Skeletal muscle cell (primary cell): ENCODE data around the gene PIK3AP1.
"Not testable (repeated sequence)": the region's sequence is repeated elsewhere in the genome, so short reads cannot be mapped to it uniquely, and the experiment has no call there.

Source experiments
- DNase-seq: peaks from one replicate; pipeline ENCODE4 v3.0.0-alpha.2; 2010; ENCODE audit warnings: low read depth
- H3K4me3 ChIP-seq: 2 replicates; pipeline ENCODE4 v1.5.1; 2011; ENCODE audit warnings: low read depth, mild to moderate bottlenecking, control low read depth, low read length, moderate library complexity

PIK3AP1 gene

GRCh38 chr10:96740141-96740540 is 19.8 kb upstream of the PIK3AP1 start:
- H3K4me3 ChIP-seq, result no peak overlapping the region
- no peak for DNase-seq

- not testable (repeated sequence) for DNase-seq, H3K4me3 ChIP-seq
Observed at GRCh38 chr10:96737307-96737902, 17.1 kb upstream of the PIK3AP1 start.

GRCh38 chr10:96724621-96725020 is 4.3 kb upstream of the PIK3AP1 start:
- no peak overlapping the region for H3K4me3 ChIP-seq
- no peak for DNase-seq

GRCh38 chr10:96721207-96721572 is 876 bp upstream of the PIK3AP1 start:
- DNase-seq, result no peak
- no peak overlapping the region for H3K4me3 ChIP-seq

- no peak for DNase-seq
- peak overlapping the region; percentile 26 for H3K4me3 ChIP-seq
Observed at GRCh38 chr10:96719850-96720421, 378 bp downstream of the PIK3AP1 start.

- H3K4me3 ChIP-seq, result no peak overlapping the region
- DNase-seq, result no peak
Observed at GRCh38 chr10:96719200-96719599, 1.1 kb downstream of the PIK3AP1 start.

- no peak for DNase-seq
- no peak overlapping the region for H3K4me3 ChIP-seq
Observed at GRCh38 chr10:96718304-96718990, 1.9 kb downstream of the PIK3AP1 start.

GRCh38 chr10:96716390-96716789 is 3.9 kb downstream of the PIK3AP1 start:
- no peak for DNase-seq
- H3K4me3 ChIP-seq, result no peak overlapping the region

- no peak overlapping the region for H3K4me3 ChIP-seq
- DNase-seq, result no peak
Observed at GRCh38 chr10:96714746-96715255, 5.5 kb downstream of the PIK3AP1 start.

GRCh38 chr10:96714031-96714590 is 6.2 kb downstream of the PIK3AP1 start:
- H3K4me3 ChIP-seq, result no peak overlapping the region
- DNase-seq, result no peak

- DNase-seq, result no peak
- H3K4me3 ChIP-seq, result no peak overlapping the region
Observed at GRCh38 chr10:96712662-96713271, 7.5 kb downstream of the PIK3AP1 start.

GRCh38 chr10:96711048-96711728 is 9.1 kb downstream of the PIK3AP1 start:
- DNase-seq, result no peak
- H3K4me3 ChIP-seq, result no peak overlapping the region

GRCh38 chr10:96709525-96709924 is 10.8 kb downstream of the PIK3AP1 start:
- no peak for DNase-seq
- H3K4me3 ChIP-seq, result no peak overlapping the region

GRCh38 chr10:96708996-96709395 is 11.3 kb downstream of the PIK3AP1 start:
- no peak overlapping the region for H3K4me3 ChIP-seq
- DNase-seq, result no peak

- no peak overlapping the region for H3K4me3 ChIP-seq
- DNase-seq, result no peak
Observed at GRCh38 chr10:96708456-96708855, 11.9 kb downstream of the PIK3AP1 start.

- no peak for DNase-seq
- no peak overlapping the region for H3K4me3 ChIP-seq
Observed at GRCh38 chr10:96706331-96706853, 13.9 kb downstream of the PIK3AP1 start.

- no peak overlapping the region for H3K4me3 ChIP-seq
- no peak for DNase-seq
Observed at GRCh38 chr10:96705134-96705533, 15.2 kb downstream of the PIK3AP1 start.

GRCh38 chr10:96704563-96704962 is 15.8 kb downstream of the PIK3AP1 start:
- H3K4me3 ChIP-seq, result no peak overlapping the region
- DNase-seq, result no peak

GRCh38 chr10:96703358-96703757 is 17.0 kb downstream of the PIK3AP1 start:
- DNase-seq, result no peak
- no peak overlapping the region for H3K4me3 ChIP-seq
